Endothelial cell of umbilical vein (primary cell): ENCODE data around the gene SNX25. TPM values are rescaled to one million over a fixed set of nuclear protein-coding genes. Genes with fewer than 3 reads are reported as not detected.

Source experiments
- BruUV-seq: library from RNA; stranded (reverse); fragments of 400-500 nt; replicated peaks from 2 replicates; lab custom pipeline; 2021; lab: Mats Ljungman, UMichigan
- CTCF ChIA-PET: fragments of 300-600, 350-600 bp; sonication (Branson Sonifier 250); formaldehyde crosslinking; loops from one replicate; lab custom pipeline; 2021; ENCODE audit warnings: antibody characterized with exemption, inconsistent platforms; lab: Charles Lee
- POLR2A ChIA-PET: fragments of 300-600, 350-600 bp; sonication (Branson Sonifier 250); formaldehyde crosslinking; loops from one replicate; lab custom pipeline; 2021; ENCODE audit warnings: antibody characterized with exemption, inconsistent platforms; lab: Charles Lee
- DNase-seq: peaks from one replicate; pipeline ENCODE4 v3.0.0-alpha.2; 2011; ENCODE audit warnings: low read depth, low spot score
- FAIRE-seq: peaks from 2 replicates; lab custom pipeline; 2011; peaks lifted over from hg19 to GRCh38; lab: Jason Lieb, UNC
- H2AFZ ChIP-seq: 2 replicates; pipeline ENCODE4 v1.6.0; 2012; ENCODE audit warnings: low read depth, low read length, control low read depth, inconsistent platforms
- H3K27ac ChIP-seq: 2 replicates; pipeline ENCODE4 v1.5.1; 2011; ENCODE audit warnings: low read depth, mild to moderate bottlenecking, control low read depth, low read length, moderate library complexity; ENCODE audit not compliant: insufficient read depth
- H3K27me3 ChIP-seq, 2 experiments: 2 replicates each; pipeline versions ENCODE4 v1.6.0 to v1.6.1; 2011; ENCODE audit warnings: low read length in 2 of 2, mixed read lengths in 1 of 2; ENCODE audit not compliant: control insufficient read depth in 2 of 2, insufficient read depth in 2 of 2
- H3K36me3 ChIP-seq, 2 experiments: 2 replicates in 1 of 2; 3 replicates in 1 of 2; pipeline ENCODE4 v1.5.1; 2011; ENCODE audit warnings: low read length in 2 of 2, mild to moderate bottlenecking in 1 of 2, moderate library complexity in 1 of 2; ENCODE audit not compliant: control insufficient read depth in 2 of 2, insufficient read depth in 2 of 2; ENCODE audit errors: extremely low read depth in 1 of 2
- H3K4me1 ChIP-seq: 3 replicates; pipeline ENCODE4 v1.5.1; 2011; ENCODE audit warnings: mild to moderate bottlenecking, low read length; ENCODE audit not compliant: control insufficient read depth, insufficient read depth; ENCODE audit errors: extremely low read depth
- H3K4me2 ChIP-seq: 2 replicates; pipeline ENCODE4 v1.6.1; 2011; ENCODE audit warnings: low read length, control low read depth, mixed read lengths; ENCODE audit not compliant: insufficient read depth
- H3K4me3 ChIP-seq, 3 experiments: fragments of 200-600 bp in 1 of 3; sonication (generic), shearing (Covaris generic) in 1 of 3; replicated peaks in 1 of 3; 2 replicates each; pipeline ENCODE4 v1.5.1; 2011 to 2016; ENCODE audit warnings: control low read depth in 3 of 3, low read length in 3 of 3, mild to moderate bottlenecking in 2 of 3, inconsistent platforms in 1 of 3, low read depth in 1 of 3, moderate library complexity in 1 of 3; ENCODE audit not compliant: insufficient read depth in 1 of 3
- H3K79me2 ChIP-seq: 2 replicates; pipeline ENCODE4 v1.6.0; 2012; ENCODE audit warnings: low read length, inconsistent platforms; ENCODE audit not compliant: control insufficient read depth, insufficient read depth
- H3K9ac ChIP-seq: replicated peaks from 2 replicates; pipeline ENCODE3; 2011; ENCODE audit warnings: low read length, control low read depth; ENCODE audit not compliant: insufficient read depth; ENCODE audit errors: extremely low read depth
- H3K9me1 ChIP-seq: replicated peaks from 3 replicates; pipeline ENCODE4 v1.6.0; 2011; ENCODE audit warnings: mild to moderate bottlenecking, low read length; ENCODE audit not compliant: control insufficient read depth, insufficient read depth; ENCODE audit errors: extremely low read depth
- H3K9me3 ChIP-seq: replicated peaks from 2 replicates; pipeline ENCODE4 v1.5.1; 2012; ENCODE audit warnings: low read length, inconsistent platforms; ENCODE audit not compliant: control insufficient read depth, insufficient read depth
- H4K20me1 ChIP-seq: replicated peaks from 2 replicates; pipeline ENCODE3; 2011; ENCODE audit warnings: mild to moderate bottlenecking, low read length; ENCODE audit not compliant: control insufficient read depth, insufficient read depth; ENCODE audit errors: extremely low read depth
- EZH2 ChIP-seq: IDR thresholded peaks from 2 replicates; pipeline ENCODE4 v1.6.1; 2012; ENCODE audit warnings: borderline replicate concordance, low read depth, mild to moderate bottlenecking, moderate library complexity, low read length, inconsistent platforms; ENCODE audit not compliant: severe bottlenecking
- FOS ChIP-seq: IDR thresholded peaks from 2 replicates; pipeline ENCODE4 v1.6.1; 2011; ENCODE audit warnings: mild to moderate bottlenecking, low read length, moderate library complexity, borderline replicate concordance; ENCODE audit not compliant: insufficient read depth
- GATA2 ChIP-seq: IDR thresholded peaks from 2 replicates; pipeline ENCODE4 v1.7.0; 2011; ENCODE audit warnings: low read depth, mild to moderate bottlenecking, moderate library complexity, mixed read lengths, low read length; ENCODE audit not compliant: insufficient read length, insufficient read depth
- MYC ChIP-seq: IDR thresholded peaks from one replicate; pipeline ENCODE4 v1.6.1; 2011; ENCODE audit warnings: mild to moderate bottlenecking, low read depth, low read length
- POLR2A ChIP-seq: IDR thresholded peaks from 2 replicates; pipeline ENCODE4 v1.6.1; 2012; ENCODE audit warnings: low read depth, mild to moderate bottlenecking, control low read depth, low read length
- POLR2AphosphoS5 ChIP-seq: IDR thresholded peaks from 2 replicates; pipeline ENCODE4 v1.6.1; 2012; ENCODE audit warnings: low read depth, mild to moderate bottlenecking, control low read depth, low read length, moderate library complexity; ENCODE audit not compliant: insufficient read depth
- dilution Hi-C: fragments of 300-500 bp; cut with MboI; formaldehyde crosslinking; loops from one replicate; pipeline ENCODE4 v1.15.0; 2019; ENCODE audit warnings: low sequenced_read_pairs; ENCODE audit not compliant: extremely low pct_ligation_motif_present
- intact Hi-C: fragments of 100-400 bp; cut with micrococcal nuclease; formaldehyde crosslinking; loops from one replicate; pipeline ENCODE4 v1.10.0; 2022
- polyA plus RNA-seq, 4 experiments: library from polyadenylated mRNA; depleted of rRNA in 3 of 4; stranded (reverse) in 3 of 4; unstranded in 1 of 4; fragments of >200 nt; gene quantifications; 2 replicates each; pipeline versions ENCODE4 v1.2.1 to v1.2.3, GENCODE V29; 2011 to 2012; ENCODE audit warnings: missing spikeins in 1 of 4
- total RNA-seq: library from RNA; stranded (reverse); gene quantifications from 2 replicates; pipeline ENCODE4 v1.2.3, GENCODE V29; 2021
- TF ChIP-seq, protein P1 (sequence below): IDR thresholded peaks from 2 replicates; pipeline ENCODE4 v1.6.1; 2011; ENCODE audit not compliant: insufficient read depth, insufficient read length
- TF ChIP-seq, protein P2 (sequence below), 2 donors: IDR thresholded peaks; 1 replicate in 1 of 2; 2 replicates in 1 of 2; pipeline ENCODE4 v1.5.1; 2011; ENCODE audit warnings: low read length in 2 of 2, mild to moderate bottlenecking in 2 of 2, moderate library complexity in 2 of 2, control low read depth in 1 of 2, inconsistent platforms in 1 of 2, low read depth in 1 of 2; ENCODE audit not compliant: insufficient read depth in 1 of 2; ENCODE audit errors: extremely low read depth in 1 of 2

Gene SNX25
- total and polyA plus RNA-seq, 2 donors (not counting 3 experiments of a cell fraction or from before 2014, with no cell fraction given) = 6.6 to 16.1 TPM

- H3K4me1 ChIP-seq = peaks cover 3% of the 10 kb centered on the region
- TF ChIP-seq POLR2A (no peak), MYC (no peak), EZH2 (no peak)
- H3K27me3 ChIP-seq = no peaks in the 10 kb centered on the region
- H3K36me3 ChIP-seq = peaks cover 3% of the 10 kb centered on the region in 2 experiments
- H2AFZ ChIP-seq = no peak overlapping the region
- dilution Hi-C loops (no loop called here), intact Hi-C loops (no loop called here)
- H3K79me2 ChIP-seq = no peaks in the 10 kb centered on the region
- H4K20me1 ChIP-seq = no peaks in the 10 kb centered on the region
- H3K9ac ChIP-seq = no peak overlapping the region
- H3K4me2 ChIP-seq = no peak overlapping the region
- no peak overlapping the region for H3K4me3 ChIP-seq
- ChIA-PET POLR2A (no interaction called here), CTCF (no interaction called here)
- DNase-seq (no peak), FAIRE-seq (no peak)
- no peak overlapping the region for H3K27ac ChIP-seq
- H3K9me1 ChIP-seq = no peaks in the 10 kb centered on the region
- no TSS peak for BruUV-seq
- H3K9me3 ChIP-seq = no peaks in the 10 kb centered on the region
Observed at GRCh38 chr4:185261946-185262345, 52.5 kb downstream of the SNX25 start.

- no peak for FAIRE-seq
- no peak for TF ChIP-seq EZH2
- no peak for TF ChIP-seq POLR2AphosphoS5
- TF ChIP-seq, protein P1, sequence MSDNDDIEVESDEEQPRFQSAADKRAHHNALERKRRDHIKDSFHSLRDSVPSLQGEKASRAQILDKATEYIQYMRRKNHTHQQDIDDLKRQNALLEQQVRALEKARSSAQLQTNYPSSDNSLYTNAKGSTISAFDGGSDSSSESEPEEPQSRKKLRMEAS = no peak
- TF ChIP-seq, protein P2, sequence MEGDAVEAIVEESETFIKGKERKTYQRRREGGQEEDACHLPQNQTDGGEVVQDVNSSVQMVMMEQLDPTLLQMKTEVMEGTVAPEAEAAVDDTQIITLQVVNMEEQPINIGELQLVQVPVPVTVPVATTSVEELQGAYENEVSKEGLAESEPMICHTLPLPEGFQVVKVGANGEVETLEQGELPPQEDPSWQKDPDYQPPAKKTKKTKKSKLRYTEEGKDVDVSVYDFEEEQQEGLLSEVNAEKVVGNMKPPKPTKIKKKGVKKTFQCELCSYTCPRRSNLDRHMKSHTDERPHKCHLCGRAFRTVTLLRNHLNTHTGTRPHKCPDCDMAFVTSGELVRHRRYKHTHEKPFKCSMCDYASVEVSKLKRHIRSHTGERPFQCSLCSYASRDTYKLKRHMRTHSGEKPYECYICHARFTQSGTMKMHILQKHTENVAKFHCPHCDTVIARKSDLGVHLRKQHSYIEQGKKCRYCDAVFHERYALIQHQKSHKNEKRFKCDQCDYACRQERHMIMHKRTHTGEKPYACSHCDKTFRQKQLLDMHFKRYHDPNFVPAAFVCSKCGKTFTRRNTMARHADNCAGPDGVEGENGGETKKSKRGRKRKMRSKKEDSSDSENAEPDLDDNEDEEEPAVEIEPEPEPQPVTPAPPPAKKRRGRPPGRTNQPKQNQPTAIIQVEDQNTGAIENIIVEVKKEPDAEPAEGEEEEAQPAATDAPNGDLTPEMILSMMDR (IDR thresholded peaks at IDR 0.05; ENCODE audit: extremely low read depth in 1 of 2, insufficient read depth in 1 of 2, low read depth in 1 of 2, low read length in 2 of 2) = no peak
- TF ChIP-seq MYC = no peak
- TF ChIP-seq GATA2 = no peak
- TF ChIP-seq POLR2A = no peak
- no peak for TF ChIP-seq FOS
- Histone ChIP-seq H3K4me1 (peaks cover 3% of the 10 kb centered on the region), H3K9me3 (no peaks in the 10 kb centered on the region), H3K9ac (no peak overlapping the region), H2AFZ (no peak overlapping the region), H3K9me1 (no peaks in the 10 kb centered on the region), H3K4me2 (no peak overlapping the region), H4K20me1 (no peaks in the 10 kb centered on the region), H3K27ac (no peak overlapping the region), H3K36me3 (peaks cover 3% of the 10 kb centered on the region in 2 experiments), H3K27me3 (no peaks in the 10 kb centered on the region), H3K4me3 (no peak overlapping the region), H3K79me2 (no peaks in the 10 kb centered on the region)
- CTCF ChIA-PET = interaction anchor here (1.4 kb wide), 1 partner anchor 8 kb away, joined by 4 read pairs; no protein-coding TSS in a partner anchor
- no peak for DNase-seq
- dilution Hi-C loops (no loop called here), intact Hi-C loops (no loop called here)
- POLR2A ChIA-PET = no interaction called here
- no TSS peak for BruUV-seq
Observed at GRCh38 chr4:185263419-185263818, 54.0 kb downstream of the SNX25 start.
